Measurements from ENCODE around the gene ARFGEF3.

- no peak for TF ChIP-seq MYC (IDR thresholded peaks at IDR 0.05; ENCODE audit: insufficient read depth, insufficient read length, insufficient replicate concordance, low read length, severe bottlenecking)
- no peak for TF ChIP-seq CTCF (IDR thresholded peaks at IDR 0.05 in 2 of 3, conservative IDR thresholded peaks at IDR 0.05 in 1 of 3; ENCODE audit: control insufficient read depth in 2 of 3, extremely low read depth in 1 of 3, insufficient read depth in 1 of 3, low read depth in 3 of 3, low read length in 3 of 3)
- no peak for TF ChIP-seq PBX3 (IDR thresholded peaks at IDR 0.05; ENCODE audit: insufficient replicate concordance, low read depth, low read length)
- TF ChIP-seq FOXM1 (IDR thresholded peaks at IDR 0.05; ENCODE audit: low read depth, low read length): no peak
- no peak for TF ChIP-seq BCL11A (IDR thresholded peaks at IDR 0.05; ENCODE audit: low read depth, low read length)
Measured at GRCh38 chr6:138357928-138358327, 196.2 kb downstream of the ARFGEF3 start.

All from GM12878 (cell line).